GM19239 (cell line): ENCODE data around the gene URAD.
A peak's percentile ranks its signal among the peaks of the same experiment; 100 is the strongest.

Source experiments
- DNase-seq: peaks from one replicate; pipeline ENCODE4 v3.0.0; 2011; ENCODE audit warnings: low spot score; ENCODE audit not compliant: insufficient read length
- FAIRE-seq: peaks from 2 replicates; lab custom pipeline; 2011; peaks lifted over from hg19 to GRCh38; lab: Jason Lieb, UNC

Gene URAD

GRCh38 chr13:27961227-27962085 is 27.0 kb downstream of the URAD start:
- FAIRE-seq (no peak), DNase-seq (no peak)

- peak; percentile 37 for DNase-seq
- FAIRE-seq: no peak
These were observed 27.9 kb downstream of the URAD start for GRCh38 chr13:27960362-27961226.

- DNase-seq: no peak
- no peak for FAIRE-seq
These were observed 28.5 kb downstream of the URAD start for GRCh38 chr13:27959976-27960361.

- FAIRE-seq (no peak), DNase-seq (no peak)
These were observed 31.8 kb downstream of the URAD start for GRCh38 chr13:27956576-27957300.

GRCh38 chr13:27955014-27955591 is 33.4 kb downstream of the URAD start:
- DNase-seq: no peak
- FAIRE-seq: peak; percentile 65

- FAIRE-seq (no peak), DNase-seq (no peak)
These were observed 34.1 kb downstream of the URAD start for GRCh38 chr13:27954406-27954851.

GRCh38 chr13:27953676-27954405 is 34.7 kb downstream of the URAD start:
- no peak for FAIRE-seq
- DNase-seq: peak; percentile 86

GRCh38 chr13:27952876-27953675 is 35.4 kb downstream of the URAD start:
- peak; percentile 6 for DNase-seq
- peak; percentile 79 for FAIRE-seq

GRCh38 chr13:27942972-27943371 is 45.5 kb downstream of the URAD start:
- FAIRE-seq: no peak
- DNase-seq: no peak

GRCh38 chr13:27933580-27934328 is 54.7 kb downstream of the URAD start:
- no peak for DNase-seq
- FAIRE-seq: no peak

GRCh38 chr13:27933118-27933517 is 55.4 kb downstream of the URAD start:
- DNase-seq: no peak
- FAIRE-seq: no peak

- DNase-seq (no peak), FAIRE-seq (no peak)
These were observed 58.6 kb downstream of the URAD start for GRCh38 chr13:27929868-27930267.

- DNase-seq: no peak
- no peak for FAIRE-seq
These were observed 59.4 kb downstream of the URAD start for GRCh38 chr13:27928805-27929753.

GRCh38 chr13:27928353-27928804 is 60.1 kb downstream of the URAD start:
- no peak for DNase-seq
- FAIRE-seq: no peak
